H1 (cell line): ENCODE measurements around the gene ZC3H8. TPM values are rescaled to one million over a fixed set of nuclear protein-coding genes. Genes with fewer than 3 reads are reported as not detected.

Experiments used
- KDM5A ChIP-seq: fragments of 200-600 bp; IDR thresholded peaks from 2 replicates; pipeline ENCODE4 v1.7.1; 2012; ENCODE audit warnings: mild to moderate bottlenecking, low read length, inconsistent platforms, mixed read lengths
- POLR2A ChIP-seq, 2 experiments: IDR thresholded peaks; 1 replicate in 1 of 2; 2 replicates in 1 of 2; pipeline ENCODE4 v1.6.1; 2011; ENCODE audit warnings: low read depth in 2 of 2, low read length in 2 of 2, mild to moderate bottlenecking in 2 of 2; ENCODE audit errors: control extremely low read depth in 1 of 2
- RBBP5 ChIP-seq: IDR thresholded peaks from 2 replicates; pipeline ENCODE4 v1.7.1; 2012; ENCODE audit warnings: low read depth, mild to moderate bottlenecking, inconsistent platforms, low read length, moderate library complexity, borderline replicate concordance
- SUZ12 ChIP-seq: fragments of 200-600 bp; sonication (generic); IDR thresholded peaks from 2 replicates; pipeline ENCODE4 v1.6.1; 2012; ENCODE audit warnings: mild to moderate bottlenecking, inconsistent platforms, low read length, moderate library complexity, mixed read lengths
- TAF7 ChIP-seq: optimal IDR thresholded peaks from 2 replicates; pipeline ENCODE3; 2011; ENCODE audit warnings: low read depth, mild to moderate bottlenecking, inconsistent platforms, low read length, moderate library complexity, borderline replicate concordance
- polyA plus RNA-seq, 7 experiments: library from polyadenylated mRNA; depleted of rRNA in 3 of 7; stranded (reverse) in 5 of 7; unstranded in 2 of 7; fragments of >200 nt in 5 of 7; fragments of 200-250 nt in 2 of 7; gene quantifications; 1 replicate in 5 of 7; 2 replicates in 1 of 7; 4 replicates in 1 of 7; pipeline versions ENCODE4 v1.2.1 to v1.2.3, GENCODE V29; 2011 to 2013; ENCODE audit warnings: missing spikeins in 2 of 7, mixed read lengths in 2 of 7
- total RNA-seq: library from RNA; stranded (reverse); fragmentation: NEBNext Ultra II Directional; extraction: Animal tissue kit (Norgen Biotek cat#: 25700); gene quantifications from 2 replicates; pipeline ENCODE4 v1.2.1, GENCODE V29; 2021

ZC3H8 gene
- total and polyA plus RNA-seq, 2 of the 8 experiments (the other 6 are each of a cell fraction or from before 2014, with no cell fraction given) = 1.9 to 7.1 TPM

GRCh38 chr2:112256654-112257053 lies 1.8 kb upstream of the ZC3H8 start (continued):
- TF ChIP-seq SUZ12 = no peak
- TF ChIP-seq POLR2A (IDR thresholded peaks at IDR 0.05; ENCODE audit: control extremely low read depth in 1 of 2, low read depth in 2 of 2, low read length in 2 of 2) = no peak
- no peak for TF ChIP-seq KDM5A
- no peak for TF ChIP-seq RBBP5
- no peak for TF ChIP-seq TAF7
